Smooth muscle cell (in vitro differentiated cells): ENCODE data around the gene RHNO1. TPM values are rescaled to one million over a fixed set of nuclear protein-coding genes. Genes with fewer than 3 reads are reported as not detected.

Source experiments
- DNase-seq: peaks from one replicate; lab custom pipeline; 2025; ENCODE audit not compliant: unreplicated experiment; lab: John Stamatoyannopoulos, UW
- H2AFZ ChIP-seq: fragments of 200-600 bp; sonication (generic); 2 replicates; pipeline ENCODE4 v1.6.0; 2016; ENCODE audit warnings: antibody characterized with exemption, low read depth, mild to moderate bottlenecking
- H3F3A ChIP-seq: fragments of 200-600 bp; sonication (generic); 2 replicates; pipeline ENCODE4 v1.6.0; 2017; ENCODE audit warnings: antibody characterized with exemption, low read depth
- H3K27ac ChIP-seq: fragments of 200-600 bp; sonication (generic); 2 replicates; pipeline ENCODE4 v1.5.1; 2016; ENCODE audit warnings: low read depth, mild to moderate bottlenecking
- H3K27me3 ChIP-seq: fragments of 200-600 bp; sonication (generic); 2 replicates; pipeline ENCODE4 v1.6.1; 2016; ENCODE audit warnings: low read depth, mild to moderate bottlenecking
- H3K36me3 ChIP-seq: fragments of 200-600 bp; sonication (generic); 2 replicates; pipeline ENCODE4 v1.5.1; 2016; ENCODE audit warnings: low read depth
- H3K4me1 ChIP-seq: fragments of 200-600 bp; sonication (generic); 2 replicates; pipeline ENCODE4 v1.5.1; 2016; ENCODE audit warnings: low read depth
- H3K4me2 ChIP-seq: fragments of 200-600 bp; sonication (generic); 2 replicates; pipeline ENCODE4 v1.6.0; 2016; ENCODE audit warnings: mild to moderate bottlenecking
- H3K4me3 ChIP-seq: fragments of 200-600 bp; sonication (generic); 2 replicates; pipeline ENCODE4 v1.5.1; 2016; ENCODE audit warnings: mild to moderate bottlenecking
- H3K79me2 ChIP-seq: fragments of 200-600 bp; sonication (generic); 2 replicates; pipeline ENCODE4 v1.6.0; 2016; ENCODE audit warnings: low read depth, mild to moderate bottlenecking
- H3K9ac ChIP-seq: fragments of 200-600 bp; sonication (generic); 2 replicates; pipeline ENCODE4 v1.6.0; 2016; ENCODE audit warnings: low read depth
- H3K9me3 ChIP-seq: fragments of 200-600 bp; sonication (generic); replicated peaks from 2 replicates; pipeline ENCODE4 v1.5.1; 2016; ENCODE audit warnings: low read depth
- H4K20me1 ChIP-seq: fragments of 200-600 bp; sonication (generic); 2 replicates; pipeline ENCODE4 v1.6.0; 2016; ENCODE audit warnings: low read depth
- CTCF ChIP-seq: fragments of 200-600 bp; sonication (generic); IDR thresholded peaks from 2 replicates; pipeline ENCODE4 v1.5.1; 2017; ENCODE audit warnings: borderline replicate concordance, mild to moderate bottlenecking, antibody characterized with exemption; ENCODE audit not compliant: insufficient read depth, poor library complexity, severe bottlenecking
- WGBS: methylation state at CpG from one replicate; pipeline ENCODE4 v1.1.7; 2016; ENCODE audit warnings: low lambda C conversion rate; 5-methylcytosine and 5-hydroxymethylcytosine counted together
- polyA plus RNA-seq: library from polyadenylated mRNA; unstranded; fragments of >200 nt; fragmentation: Nextera tagmentation; extraction: Ambion mirVana; gene quantifications from 2 replicates; pipeline ENCODE4 v1.2.1, GENCODE V29; 2016
- total RNA-seq: library from RNA; depleted of rRNA; stranded (reverse); fragments of >200 nt; gene quantifications from 2 replicates; pipeline ENCODE4 v1.2.3, GENCODE V29; 2014

The RHNO1 gene
- total and polyA plus RNA-seq, 2 experiments from 2014 or later = 22.6 to 29.7 TPM

GRCh38 chr12:2842948-2843347 is 34.1 kb upstream of the RHNO1 start:
- Histone ChIP-seq H3K27ac (no peak overlapping the region), H3K4me3 (no peak overlapping the region), H3K9me3 (no peaks in the 10 kb centered on the region), H3K36me3 (no peaks in the 10 kb centered on the region), H3K27me3 (no peaks in the 10 kb centered on the region), H3K4me1 (peaks cover 10% of the 10 kb centered on the region), H4K20me1 (no peaks in the 10 kb centered on the region), H3K79me2 (no peaks in the 10 kb centered on the region), H3K4me2 (no peak overlapping the region), H3F3A (no peaks in the 10 kb centered on the region), H3K9ac (no peak overlapping the region), H2AFZ (no peak overlapping the region)
- no peak for TF ChIP-seq CTCF
- DNase-seq = no peak
- 94% methylated on average over 5 of the region's 5 CpGs for WGBS

- Histone ChIP-seq H3K36me3 (no peaks in the 10 kb centered on the region), H3K27ac (no peak overlapping the region), H3K4me1 (peaks cover 10% of the 10 kb centered on the region), H3K27me3 (no peaks in the 10 kb centered on the region), H3K79me2 (no peaks in the 10 kb centered on the region), H3F3A (no peaks in the 10 kb centered on the region), H3K4me2 (peak overlapping the region; percentile 62), H4K20me1 (no peaks in the 10 kb centered on the region), H3K9me3 (no peaks in the 10 kb centered on the region), H3K4me3 (no peak overlapping the region), H3K9ac (no peak overlapping the region), H2AFZ (no peak overlapping the region)
- TF ChIP-seq CTCF = no peak
- 82% methylated on average over 9 of the region's 9 CpGs for WGBS
- no peak for DNase-seq
Observed at GRCh38 chr12:2844786-2845185, 32.2 kb upstream of the RHNO1 start.

GRCh38 chr12:2845280-2845679 is 31.7 kb upstream of the RHNO1 start:
- H3F3A ChIP-seq = no peaks in the 10 kb centered on the region
- no peaks in the 10 kb centered on the region for H3K36me3 ChIP-seq
- H3K27me3 ChIP-seq = no peaks in the 10 kb centered on the region
- WGBS = 41% methylated on average over 6 of the region's 6 CpGs
- no peaks in the 10 kb centered on the region for H3K9me3 ChIP-seq
- H2AFZ ChIP-seq = no peak overlapping the region
- peaks cover 10% of the 10 kb centered on the region for H3K4me1 ChIP-seq
- H4K20me1 ChIP-seq = no peaks in the 10 kb centered on the region
- H3K4me3 ChIP-seq = no peak overlapping the region
- H3K4me2 ChIP-seq = peak overlapping the region; percentile 62
- H3K27ac ChIP-seq = no peak overlapping the region
- no peak overlapping the region for H3K9ac ChIP-seq
- no peaks in the 10 kb centered on the region for H3K79me2 ChIP-seq
- DNase-seq = no peak
- no peak for TF ChIP-seq CTCF

- Histone ChIP-seq H3K9ac (no peak overlapping the region), H3K4me2 (no peak overlapping the region), H3F3A (no peaks in the 10 kb centered on the region), H3K27ac (no peak overlapping the region), H3K79me2 (no peaks in the 10 kb centered on the region), H4K20me1 (no peaks in the 10 kb centered on the region), H3K36me3 (no peaks in the 10 kb centered on the region), H3K27me3 (no peaks in the 10 kb centered on the region), H2AFZ (no peak overlapping the region), H3K4me3 (no peak overlapping the region), H3K4me1 (no peaks in the 10 kb centered on the region), H3K9me3 (no peaks in the 10 kb centered on the region)
- no peak for TF ChIP-seq CTCF
- no peak for DNase-seq
- WGBS = 94% methylated on average over 3 of the region's 3 CpGs
Observed at GRCh38 chr12:2851931-2852330, 25.1 kb upstream of the RHNO1 start.
